GM12801 (cell line): ENCODE measurements around the gene IFITM1.

Source experiments
- TF ChIP-seq, protein P1 (sequence below): IDR thresholded peaks from one replicate; pipeline ENCODE4 v1.5.1; 2011; ENCODE audit warnings: control low read depth; ENCODE audit not compliant: insufficient read length; ENCODE audit errors: extremely low read depth

The IFITM1 gene

DNA sequence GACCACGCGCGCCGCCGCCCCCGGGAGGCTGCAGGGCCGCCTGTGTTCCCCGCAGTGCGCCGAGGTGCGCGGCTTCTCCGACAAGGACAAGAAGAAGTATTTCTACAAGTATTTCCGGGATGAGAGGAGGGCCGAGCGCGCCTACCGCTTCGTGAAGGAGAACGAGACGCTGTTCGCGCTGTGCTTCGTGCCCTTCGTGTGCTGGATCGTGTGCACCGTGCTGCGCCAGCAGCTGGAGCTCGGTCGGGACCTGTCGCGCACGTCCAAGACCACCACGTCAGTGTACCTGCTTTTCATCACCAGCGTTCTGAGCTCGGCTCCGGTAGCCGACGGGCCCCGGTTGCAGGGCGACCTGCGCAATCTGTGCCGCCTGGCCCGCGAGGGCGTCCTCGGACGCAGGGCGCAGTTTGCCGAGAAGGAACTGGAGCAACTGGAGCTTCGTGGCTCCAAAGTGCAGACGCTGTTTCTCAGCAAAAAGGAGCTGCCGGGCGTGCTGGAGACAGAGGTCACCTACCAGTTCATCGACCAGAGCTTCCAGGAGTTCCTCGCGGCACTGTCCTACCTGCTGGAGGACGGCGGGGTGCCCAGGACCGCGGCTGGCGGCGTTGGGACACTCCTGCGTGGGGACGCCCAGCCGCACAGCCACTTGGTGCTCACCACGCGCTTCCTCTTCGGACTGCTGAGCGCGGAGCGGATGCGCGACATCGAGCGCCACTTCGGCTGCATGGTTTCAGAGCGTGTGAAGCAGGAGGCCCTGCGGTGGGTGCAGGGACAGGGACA is 32.9 kb upstream of the IFITM1 start:
- TF ChIP-seq, protein P1, sequence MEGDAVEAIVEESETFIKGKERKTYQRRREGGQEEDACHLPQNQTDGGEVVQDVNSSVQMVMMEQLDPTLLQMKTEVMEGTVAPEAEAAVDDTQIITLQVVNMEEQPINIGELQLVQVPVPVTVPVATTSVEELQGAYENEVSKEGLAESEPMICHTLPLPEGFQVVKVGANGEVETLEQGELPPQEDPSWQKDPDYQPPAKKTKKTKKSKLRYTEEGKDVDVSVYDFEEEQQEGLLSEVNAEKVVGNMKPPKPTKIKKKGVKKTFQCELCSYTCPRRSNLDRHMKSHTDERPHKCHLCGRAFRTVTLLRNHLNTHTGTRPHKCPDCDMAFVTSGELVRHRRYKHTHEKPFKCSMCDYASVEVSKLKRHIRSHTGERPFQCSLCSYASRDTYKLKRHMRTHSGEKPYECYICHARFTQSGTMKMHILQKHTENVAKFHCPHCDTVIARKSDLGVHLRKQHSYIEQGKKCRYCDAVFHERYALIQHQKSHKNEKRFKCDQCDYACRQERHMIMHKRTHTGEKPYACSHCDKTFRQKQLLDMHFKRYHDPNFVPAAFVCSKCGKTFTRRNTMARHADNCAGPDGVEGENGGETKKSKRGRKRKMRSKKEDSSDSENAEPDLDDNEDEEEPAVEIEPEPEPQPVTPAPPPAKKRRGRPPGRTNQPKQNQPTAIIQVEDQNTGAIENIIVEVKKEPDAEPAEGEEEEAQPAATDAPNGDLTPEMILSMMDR, result no peak

DNA sequence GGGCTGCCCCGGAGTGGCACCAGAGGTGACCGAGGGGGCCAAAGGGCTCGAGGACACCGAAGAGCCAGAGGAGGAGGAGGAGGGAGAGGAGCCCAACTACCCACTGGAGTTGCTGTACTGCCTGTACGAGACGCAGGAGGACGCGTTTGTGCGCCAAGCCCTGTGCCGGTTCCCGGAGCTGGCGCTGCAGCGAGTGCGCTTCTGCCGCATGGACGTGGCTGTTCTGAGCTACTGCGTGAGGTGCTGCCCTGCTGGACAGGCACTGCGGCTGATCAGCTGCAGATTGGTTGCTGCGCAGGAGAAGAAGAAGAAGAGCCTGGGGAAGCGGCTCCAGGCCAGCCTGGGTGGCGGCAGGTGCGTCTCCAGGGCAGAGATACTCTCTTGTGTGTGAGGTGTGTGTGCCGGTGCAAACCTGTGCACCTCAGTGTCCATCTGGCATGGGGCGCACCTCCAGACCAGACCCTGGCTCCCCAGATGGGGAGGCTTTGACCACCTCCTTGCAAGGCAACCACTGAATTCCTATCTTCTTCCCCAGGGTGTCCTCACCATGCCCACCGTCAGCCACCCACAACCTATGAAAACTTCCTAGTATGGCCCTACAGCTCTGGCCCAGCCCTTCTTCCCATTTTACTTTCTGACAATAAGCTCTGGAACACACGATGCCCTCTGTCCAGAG is 32.2 kb upstream of the IFITM1 start:
- TF ChIP-seq, protein P1, result no peak

DNA sequence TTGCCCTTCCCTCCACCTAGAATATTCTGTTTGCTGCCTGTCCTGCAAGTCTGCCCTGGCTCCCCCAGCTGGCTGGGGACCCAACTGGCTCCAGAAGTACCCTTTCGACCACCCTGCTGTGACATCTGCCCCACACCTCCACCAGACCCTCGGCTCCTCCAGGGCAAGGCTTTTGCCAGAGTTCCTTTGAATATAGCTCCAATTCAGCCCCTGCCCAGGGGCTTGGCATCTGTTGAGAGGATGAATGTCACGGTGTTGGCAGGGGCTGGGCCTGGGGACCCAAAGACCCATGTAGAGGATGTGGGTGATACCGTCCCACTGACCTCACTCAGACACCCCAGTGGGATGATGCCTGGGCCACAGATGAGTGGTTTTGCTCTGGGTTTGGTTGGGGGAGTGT is 31.7 kb upstream of the IFITM1 start:
- TF ChIP-seq, protein P1, result no peak

DNA sequence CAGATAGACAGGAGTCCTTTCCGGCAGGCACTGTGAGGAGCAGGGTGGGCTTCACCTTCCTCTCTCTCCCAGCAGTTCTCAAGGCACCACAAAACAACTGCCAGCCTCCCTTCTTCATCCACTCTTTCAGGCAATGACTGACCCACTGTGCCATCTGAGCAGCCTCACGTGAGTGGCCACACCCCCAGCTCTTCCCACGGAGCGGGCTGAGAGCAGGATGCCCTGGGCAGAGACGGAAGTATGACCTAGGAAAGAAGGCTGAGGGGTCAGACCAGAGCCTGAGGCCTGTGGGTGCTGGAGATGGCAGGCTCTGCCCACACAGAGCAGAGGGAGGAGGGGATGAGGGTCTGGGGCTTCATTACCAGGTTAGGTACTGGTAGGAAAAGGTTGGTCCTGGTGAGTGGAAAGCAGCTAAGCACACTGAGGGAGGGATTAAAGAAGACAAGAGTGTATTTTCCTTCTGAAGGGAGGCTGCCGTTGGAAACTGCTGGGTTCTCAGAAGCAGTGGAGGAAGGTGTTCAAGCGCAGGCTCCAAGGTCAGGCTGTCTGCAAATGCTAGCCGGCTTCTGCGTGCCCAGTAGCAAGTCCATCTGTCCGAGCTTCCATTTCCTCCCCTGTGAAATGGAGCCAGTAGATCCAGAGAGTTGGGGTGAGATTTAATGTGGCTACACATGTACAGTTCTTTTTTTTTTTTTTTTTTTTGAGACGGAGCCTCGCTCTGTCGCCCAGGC is 31.0 kb upstream of the IFITM1 start:
- TF ChIP-seq, protein P1, result no peak

DNA sequence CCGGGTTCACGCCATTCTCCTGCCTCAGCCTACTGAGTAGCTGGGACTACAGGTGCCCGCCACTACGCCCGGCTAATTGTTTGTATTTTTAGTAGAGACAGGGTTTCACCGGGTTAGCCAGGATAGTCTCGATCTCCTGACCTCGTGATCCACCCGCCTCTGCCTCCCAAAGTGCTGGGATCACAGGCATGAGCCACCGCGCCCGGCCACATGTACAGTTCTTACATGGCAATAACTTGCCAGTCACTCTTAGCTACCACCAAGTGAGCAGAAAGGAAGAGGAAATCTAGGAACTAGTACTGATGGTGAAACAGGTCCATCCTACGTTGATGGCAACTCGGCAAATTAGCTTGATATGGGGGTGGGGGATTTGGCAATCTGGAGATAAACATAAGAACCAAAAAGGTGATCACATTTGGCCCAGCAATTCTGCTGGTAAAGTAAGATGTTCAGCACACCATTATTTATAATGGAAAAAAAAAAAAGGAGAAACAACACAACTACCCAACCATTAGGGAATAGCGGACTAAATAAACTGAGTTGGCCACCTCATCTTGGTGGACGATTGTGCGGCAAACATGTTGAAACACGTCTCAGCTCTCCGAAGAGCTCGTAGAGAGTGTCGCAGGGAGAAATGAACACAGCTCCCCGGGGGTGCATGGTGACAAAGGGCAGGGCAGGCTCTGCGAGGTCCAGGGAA is 30.3 kb upstream of the IFITM1 start:
- TF ChIP-seq, protein P1, result no peak

DNA sequence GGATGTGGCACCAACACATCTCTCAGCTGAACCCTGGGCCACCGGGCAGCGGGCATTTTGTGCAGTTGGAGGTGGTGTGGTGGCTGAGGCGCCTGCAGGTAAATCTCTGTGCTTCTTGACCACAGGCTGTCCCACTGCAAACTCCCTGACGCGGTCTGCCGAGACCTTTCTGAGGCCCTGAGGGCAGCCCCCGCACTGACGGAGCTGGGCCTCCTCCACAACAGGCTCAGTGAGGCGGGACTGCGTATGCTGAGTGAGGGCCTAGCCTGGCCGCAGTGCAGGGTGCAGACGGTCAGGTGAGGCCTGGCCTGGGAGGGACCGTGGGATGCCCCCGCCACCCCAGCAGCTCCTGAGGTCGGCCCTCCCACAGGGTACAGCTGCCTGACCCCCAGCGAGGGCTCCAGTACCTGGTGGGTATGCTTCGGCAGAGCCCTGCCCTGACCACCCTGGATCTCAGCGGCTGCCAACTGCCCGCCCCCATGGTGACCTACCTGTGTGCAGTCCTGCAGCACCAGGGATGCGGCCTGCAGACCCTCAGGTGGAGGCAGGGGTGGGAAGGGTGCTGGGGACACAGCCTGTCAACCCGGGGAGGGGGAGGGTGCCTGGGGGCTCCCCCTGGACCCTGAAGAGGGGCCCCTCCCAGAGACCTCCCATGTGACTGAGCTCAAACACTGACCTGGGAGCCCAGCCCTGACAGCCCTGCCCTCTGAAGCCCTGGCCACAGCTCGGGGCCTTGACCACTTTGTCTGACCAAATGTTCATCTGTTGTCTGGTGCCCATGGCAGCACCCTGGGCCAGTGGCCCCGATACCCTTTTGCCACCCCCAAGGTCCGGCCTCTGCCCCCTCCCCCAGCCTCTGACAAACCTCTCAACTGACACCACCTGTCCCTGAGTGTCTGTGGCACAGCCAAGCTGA is 29.5 kb upstream of the IFITM1 start:
- TF ChIP-seq, protein P1, result no peak
